Right lobe of liver (tissue), 4 donors: Measurements from ENCODE around the gene NMRAL1.

ENCODE experiments used
- POLR2A ChIP-seq: fragments of 450-650 bp; IDR thresholded peaks from one replicate; pipeline ENCODE4 v1.6.1; 2017; ENCODE audit warnings: antibody characterized with exemption, mild to moderate bottlenecking
- TF ChIP-seq, protein P1 (sequence below), 4 donors: fragments of 200-600 bp in 3 of 4; fragments of 450-650 bp in 1 of 4; IDR thresholded peaks; one replicate each; pipeline versions ENCODE4 v1.5.1 to v1.8.0; 2016 to 2022; ENCODE audit warnings: antibody characterized with exemption in 4 of 4, mild to moderate bottlenecking in 2 of 4
- donor health status: DM: no; HTN: no; CAD: no.
- donor health status: DM: no; HTN: no; CAD: no.
- donor health status: DM: no; HTN: yes; CAD: no.

DNA sequence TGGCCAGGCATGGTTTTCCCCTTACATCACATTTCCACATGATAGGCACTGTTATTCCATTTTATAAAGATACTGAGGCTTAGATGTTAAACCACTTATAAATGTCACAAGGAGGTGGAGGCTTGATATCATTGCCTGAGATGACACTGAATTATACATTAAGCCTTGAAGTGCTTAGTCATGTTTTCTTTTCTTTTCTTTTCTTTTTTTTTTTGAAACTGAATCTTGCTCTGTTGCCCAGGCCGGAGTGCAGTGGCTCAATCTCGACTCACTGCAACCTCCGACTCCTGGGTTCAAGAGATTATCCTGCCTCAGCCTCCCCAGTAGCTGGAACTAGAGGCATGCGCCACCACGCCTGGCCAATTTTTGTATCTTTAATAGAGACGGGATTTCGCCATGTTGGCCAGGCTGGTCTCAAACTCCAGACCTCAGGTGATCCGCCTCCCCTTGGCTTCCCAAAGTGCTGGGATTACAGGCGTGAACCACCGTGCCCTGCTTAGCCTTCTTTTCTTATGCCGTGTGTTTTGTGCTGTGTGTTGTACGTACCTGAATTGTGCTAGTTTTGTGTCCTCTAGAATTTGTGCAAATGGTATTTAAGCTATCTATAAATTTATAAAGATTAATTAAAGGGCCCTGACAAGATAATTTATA, 47.6 kb downstream of the NMRAL1 start:
- TF ChIP-seq, protein P1, sequence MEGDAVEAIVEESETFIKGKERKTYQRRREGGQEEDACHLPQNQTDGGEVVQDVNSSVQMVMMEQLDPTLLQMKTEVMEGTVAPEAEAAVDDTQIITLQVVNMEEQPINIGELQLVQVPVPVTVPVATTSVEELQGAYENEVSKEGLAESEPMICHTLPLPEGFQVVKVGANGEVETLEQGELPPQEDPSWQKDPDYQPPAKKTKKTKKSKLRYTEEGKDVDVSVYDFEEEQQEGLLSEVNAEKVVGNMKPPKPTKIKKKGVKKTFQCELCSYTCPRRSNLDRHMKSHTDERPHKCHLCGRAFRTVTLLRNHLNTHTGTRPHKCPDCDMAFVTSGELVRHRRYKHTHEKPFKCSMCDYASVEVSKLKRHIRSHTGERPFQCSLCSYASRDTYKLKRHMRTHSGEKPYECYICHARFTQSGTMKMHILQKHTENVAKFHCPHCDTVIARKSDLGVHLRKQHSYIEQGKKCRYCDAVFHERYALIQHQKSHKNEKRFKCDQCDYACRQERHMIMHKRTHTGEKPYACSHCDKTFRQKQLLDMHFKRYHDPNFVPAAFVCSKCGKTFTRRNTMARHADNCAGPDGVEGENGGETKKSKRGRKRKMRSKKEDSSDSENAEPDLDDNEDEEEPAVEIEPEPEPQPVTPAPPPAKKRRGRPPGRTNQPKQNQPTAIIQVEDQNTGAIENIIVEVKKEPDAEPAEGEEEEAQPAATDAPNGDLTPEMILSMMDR (IDR thresholded peaks at IDR 0.05), result no peak
- TF ChIP-seq POLR2A, result no peak
